ENCODE results near the gene SOX11. TPM values are rescaled to one million over a fixed set of nuclear protein-coding genes. Genes with fewer than 3 reads are reported as not detected.
"Not testable (repeated sequence)": the region's sequence is repeated elsewhere in the genome, so short reads cannot be mapped to it uniquely, and the experiment has no call there.

Gene SOX11
- total RNA-seq (0.07 TPM in 1 of 2 replicates, not detected in the other), polyA plus RNA-seq (0.01 TPM in 2 replicates), polyA minus RNA-seq (0.07 and 0.09 TPM in 2 replicates)
- 0.40 TPM for total RNA-seq (2013)

- Histone ChIP-seq H4K20me1 (ENCODE audit: control insufficient read depth, insufficient read depth, low read length, poor library complexity, severe bottlenecking) (no peaks in the 10 kb centered on the region), H3K27me3 (replicated peaks in 1 of 4; ENCODE audit: control extremely low read depth in 1 of 4, control insufficient read depth in 3 of 4, insufficient read depth in 4 of 4, low read length in 3 of 4) (peaks cover 0 to 23% (median 13%) of the 10 kb centered on the region in 4 experiments), H3K4me2 (replicated peaks; ENCODE audit: low read depth, low read length, poor library complexity, severe bottlenecking) (peak within 1 kb of the TSS; percentile 38), H2AFZ (ENCODE audit: insufficient read depth, low read depth, low read length, poor library complexity, severe bottlenecking) (peak within 1 kb of the TSS; percentile 16), H3K4me1 (ENCODE audit: control insufficient read depth in 2 of 2, insufficient read depth in 2 of 2, low read length in 2 of 2) (peaks cover 12 to 14% of the 10 kb centered on the region in 2 donors), H3K27ac (ENCODE audit: low read length in 2 of 2) (no peak within 1 kb of the TSS), H3K36me3 (replicated peaks in 1 of 2; ENCODE audit: control extremely low read depth in 1 of 2, control insufficient read depth in 1 of 2, extremely low read depth in 1 of 2, insufficient read depth in 2 of 2, low read length in 1 of 2) (no peaks in the 10 kb centered on the region), H3K9ac (ENCODE audit: low read length) (no peak within 1 kb of the TSS), H3K9me3 (ENCODE audit: control extremely low read depth in 1 of 3, control insufficient read depth in 2 of 3, insufficient read depth in 1 of 3, low read length in 2 of 3) (peaks cover 0 to 16% (median 0%) of the 10 kb centered on the region in 3 donors), H3K79me2 (ENCODE audit: control insufficient read depth, insufficient read depth, low read length) (no peaks in the 10 kb centered on the region), H3K4me3 (ENCODE audit: control extremely low read depth in 1 of 5, extremely low read depth in 1 of 5, insufficient read depth in 1 of 5, low read depth in 2 of 5, low read length in 4 of 5) (no peak within 1 kb of the TSS)
- TF ChIP-seq CTCF (IDR thresholded peaks at IDR 0.05) (no peak), EZH2 (IDR thresholded peaks at IDR 0.05; ENCODE audit: borderline replicate concordance, insufficient read depth, low read depth, low read length, poor library complexity, severe bottlenecking) (no peak)
- Mint-ChIP-seq H3K9me3 (ENCODE audit: insufficient read depth) (no peaks in the 10 kb centered on the region), H3K4me3 (peak within 1 kb of the TSS; percentile 34), H3K4me1 (peaks cover 10% of the 10 kb centered on the region), H3K27ac (no peak within 1 kb of the TSS), H3K27me3 (peaks cover 49% of the 10 kb centered on the region)
- intact Hi-C loops (cut with micrococcal nuclease) = no loop called here
- ATAC-seq (ENCODE audit: low read depth) = peak; percentile 5
- ChIA-PET CTCF (no interaction called here), POLR2A (no interaction called here)
- 7% methylated on average over 34 of the region's 60 CpGs for WGBS (ENCODE audit: insufficient coverage)
- peak; percentile 18 for DNase-seq
Measured at GRCh38 chr2:5691985-5692529, at the start of gene SOX11. TSS of gene SOX11 (plus strand) at chr2:5692384. CDS start at chr2:5692722, 338 bp downstream.

- intact Hi-C loops (cut with micrococcal nuclease); H3K9me3 ChIP-seq (ENCODE audit: control extremely low read depth in 1 of 3, control insufficient read depth in 2 of 3, insufficient read depth in 1 of 3, low read length in 2 of 3); ATAC-seq (ENCODE audit: low read depth); H3K4me1 ChIP-seq (ENCODE audit: control insufficient read depth in 2 of 2, insufficient read depth in 2 of 2, low read length in 2 of 2); H2AFZ ChIP-seq (ENCODE audit: insufficient read depth, low read depth, low read length, poor library complexity, severe bottlenecking); H3K4me3 ChIP-seq (ENCODE audit: control extremely low read depth in 1 of 5, extremely low read depth in 1 of 5, insufficient read depth in 1 of 5, low read depth in 2 of 5, low read length in 4 of 5); H3K36me3 ChIP-seq (replicated peaks in 1 of 2; ENCODE audit: control extremely low read depth in 1 of 2, control insufficient read depth in 1 of 2, extremely low read depth in 1 of 2, insufficient read depth in 2 of 2, low read length in 1 of 2); H3K27me3 ChIP-seq (replicated peaks in 1 of 4; ENCODE audit: control extremely low read depth in 1 of 4, control insufficient read depth in 3 of 4, insufficient read depth in 4 of 4, low read length in 3 of 4); H3K4me2 ChIP-seq (replicated peaks; ENCODE audit: low read depth, low read length, poor library complexity, severe bottlenecking); H3K9ac ChIP-seq (ENCODE audit: low read length); H3K4me1 Mint-ChIP-seq; H3K79me2 ChIP-seq (ENCODE audit: control insufficient read depth, insufficient read depth, low read length); POLR2A ChIA-PET; H3K9me3 Mint-ChIP-seq (ENCODE audit: insufficient read depth); DNase-seq; H3K4me3 Mint-ChIP-seq; H3K27ac Mint-ChIP-seq; H3K27ac ChIP-seq (ENCODE audit: low read length in 2 of 2); CTCF ChIA-PET; H4K20me1 ChIP-seq (ENCODE audit: control insufficient read depth, insufficient read depth, low read length, poor library complexity, severe bottlenecking); H3K27me3 Mint-ChIP-seq: not testable (repeated sequence)
- WGBS (ENCODE audit: insufficient coverage) = no CpG with 5 or more reads among the region's 2 CpGs
Measured at GRCh38 chr2:5652734-5653133, 39.5 kb upstream of the SOX11 start.

GRCh38 chr2:5653756-5654155, 38.4 kb upstream of the SOX11 start:
- H3K4me2 ChIP-seq (replicated peaks; ENCODE audit: low read depth, low read length, poor library complexity, severe bottlenecking); H3K4me3 Mint-ChIP-seq; H3K4me1 Mint-ChIP-seq; H3K27me3 Mint-ChIP-seq; H3K27ac Mint-ChIP-seq; intact Hi-C loops (cut with micrococcal nuclease); POLR2A ChIA-PET; H3K36me3 ChIP-seq (replicated peaks in 1 of 2; ENCODE audit: control extremely low read depth in 1 of 2, control insufficient read depth in 1 of 2, extremely low read depth in 1 of 2, insufficient read depth in 2 of 2, low read length in 1 of 2); H3K9me3 ChIP-seq (ENCODE audit: control extremely low read depth in 1 of 3, control insufficient read depth in 2 of 3, insufficient read depth in 1 of 3, low read length in 2 of 3); H3K79me2 ChIP-seq (ENCODE audit: control insufficient read depth, insufficient read depth, low read length); H2AFZ ChIP-seq (ENCODE audit: insufficient read depth, low read depth, low read length, poor library complexity, severe bottlenecking); H3K27ac ChIP-seq (ENCODE audit: low read length in 2 of 2); H3K27me3 ChIP-seq (replicated peaks in 1 of 4; ENCODE audit: control extremely low read depth in 1 of 4, control insufficient read depth in 3 of 4, insufficient read depth in 4 of 4, low read length in 3 of 4); H3K9me3 Mint-ChIP-seq (ENCODE audit: insufficient read depth); ATAC-seq (ENCODE audit: low read depth); H3K4me1 ChIP-seq (ENCODE audit: control insufficient read depth in 2 of 2, insufficient read depth in 2 of 2, low read length in 2 of 2); CTCF ChIA-PET; H4K20me1 ChIP-seq (ENCODE audit: control insufficient read depth, insufficient read depth, low read length, poor library complexity, severe bottlenecking); H3K4me3 ChIP-seq (ENCODE audit: control extremely low read depth in 1 of 5, extremely low read depth in 1 of 5, insufficient read depth in 1 of 5, low read depth in 2 of 5, low read length in 4 of 5); H3K9ac ChIP-seq (ENCODE audit: low read length); DNase-seq: not testable (repeated sequence)
- 89% methylated on average over 3 of the region's 4 CpGs for WGBS (ENCODE audit: insufficient coverage)
